BJ (cell line): ENCODE data around the gene HS3ST3A1. TPM values are rescaled to one million over a fixed set of nuclear protein-coding genes. Genes with fewer than 3 reads are reported as not detected.

Source experiments
- CTCF ChIA-PET: fragments of 350-600 bp; formaldehyde crosslinking; extraction: SDS; loops from one replicate; lab custom pipeline; 2021; ENCODE audit warnings: antibody characterized with exemption, inconsistent platforms; lab: Yijun Ruan, JAX
- POLR2A ChIA-PET: fragments of 300-600 bp; sonication (Branson Sonifier 250); formaldehyde crosslinking; extraction: SDS; loops from one replicate; lab custom pipeline; 2021; ENCODE audit warnings: antibody characterized with exemption; lab: Charles Lee
- DNase-seq: peaks from one replicate; pipeline ENCODE4 v3.0.0-alpha.2; 2011; ENCODE audit warnings: low read depth
- H3K27me3 ChIP-seq: 2 replicates; pipeline ENCODE4 v1.6.0; 2011; ENCODE audit warnings: low read length; ENCODE audit not compliant: control insufficient read depth, insufficient read depth
- H3K36me3 ChIP-seq: 2 replicates; pipeline ENCODE4 v1.5.1; 2011; ENCODE audit warnings: low read length; ENCODE audit not compliant: control insufficient read depth, insufficient read depth
- H3K4me3 ChIP-seq: 2 replicates; pipeline ENCODE4 v1.5.1; 2011; ENCODE audit warnings: low read depth, mild to moderate bottlenecking, control low read depth, low read length
- polyA plus RNA-seq: library from polyadenylated mRNA; depleted of rRNA; stranded (reverse); fragments of >200 nt; gene quantifications from 2 replicates; pipeline ENCODE4 v1.2.3, GENCODE V29; 2011
- small RNA-seq: library from RNA; depleted of rRNA; stranded (forward); fragments of <200 nt; gene quantifications from one replicate; pipeline ENCODE3, GENCODE V24; 2012; ENCODE audit warnings: low replicate concordance, low read depth; ENCODE audit not compliant: insufficient read length
- TF ChIP-seq, protein P1 (sequence below): IDR thresholded peaks from 2 replicates; pipeline ENCODE4 v1.5.1; 2011; ENCODE audit warnings: low read depth, mild to moderate bottlenecking, control low read depth, inconsistent platforms, low read length, moderate library complexity; ENCODE audit not compliant: insufficient read depth

The HS3ST3A1 gene
- polyA plus RNA-seq, 1 experiment, result 7.5 TPM

DNA sequence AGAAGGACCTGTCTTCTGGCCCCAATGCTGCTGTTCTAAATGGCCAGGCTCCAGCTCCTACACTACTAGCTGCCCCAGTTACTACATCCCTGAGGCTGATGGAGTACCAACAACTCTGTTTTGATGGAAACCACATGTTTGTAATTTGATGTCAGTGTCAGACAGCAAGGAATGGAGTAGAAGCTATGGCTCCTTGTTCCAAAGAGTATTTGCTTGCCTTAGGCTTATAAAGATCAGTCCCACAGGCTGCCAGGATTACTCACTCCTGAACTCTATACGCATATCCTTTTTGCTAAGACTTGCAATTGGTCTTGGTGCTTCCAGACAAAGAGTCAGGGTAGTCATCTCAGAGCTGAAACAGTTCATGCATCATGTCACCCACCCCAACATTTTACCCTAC, 139.6 kb downstream of the HS3ST3A1 start:
- TF ChIP-seq, protein P1, sequence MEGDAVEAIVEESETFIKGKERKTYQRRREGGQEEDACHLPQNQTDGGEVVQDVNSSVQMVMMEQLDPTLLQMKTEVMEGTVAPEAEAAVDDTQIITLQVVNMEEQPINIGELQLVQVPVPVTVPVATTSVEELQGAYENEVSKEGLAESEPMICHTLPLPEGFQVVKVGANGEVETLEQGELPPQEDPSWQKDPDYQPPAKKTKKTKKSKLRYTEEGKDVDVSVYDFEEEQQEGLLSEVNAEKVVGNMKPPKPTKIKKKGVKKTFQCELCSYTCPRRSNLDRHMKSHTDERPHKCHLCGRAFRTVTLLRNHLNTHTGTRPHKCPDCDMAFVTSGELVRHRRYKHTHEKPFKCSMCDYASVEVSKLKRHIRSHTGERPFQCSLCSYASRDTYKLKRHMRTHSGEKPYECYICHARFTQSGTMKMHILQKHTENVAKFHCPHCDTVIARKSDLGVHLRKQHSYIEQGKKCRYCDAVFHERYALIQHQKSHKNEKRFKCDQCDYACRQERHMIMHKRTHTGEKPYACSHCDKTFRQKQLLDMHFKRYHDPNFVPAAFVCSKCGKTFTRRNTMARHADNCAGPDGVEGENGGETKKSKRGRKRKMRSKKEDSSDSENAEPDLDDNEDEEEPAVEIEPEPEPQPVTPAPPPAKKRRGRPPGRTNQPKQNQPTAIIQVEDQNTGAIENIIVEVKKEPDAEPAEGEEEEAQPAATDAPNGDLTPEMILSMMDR, result no peak
- ChIA-PET POLR2A (no interaction called here), CTCF (interaction anchor here (1.4 kb wide), 1 partner anchor 14 kb away, joined by 3 read pairs; no protein-coding TSS in a partner anchor)
- DNase-seq, result peak; percentile 40
- no peaks in the 10 kb centered on the region for H3K36me3 ChIP-seq
- H3K27me3 ChIP-seq, result no peaks in the 10 kb centered on the region
- no peak overlapping the region for H3K4me3 ChIP-seq

- POLR2A ChIA-PET, result no interaction called here
- TF ChIP-seq, protein P1, result no peak
- Histone ChIP-seq H3K4me3 (no peak overlapping the region), H3K36me3 (no peaks in the 10 kb centered on the region), H3K27me3 (no peaks in the 10 kb centered on the region)
- CTCF ChIA-PET, result no interaction called here
- DNase-seq, result no peak
Observed at GRCh38 chr17:13460261-13461000, 141.3 kb downstream of the HS3ST3A1 start.

DNA sequence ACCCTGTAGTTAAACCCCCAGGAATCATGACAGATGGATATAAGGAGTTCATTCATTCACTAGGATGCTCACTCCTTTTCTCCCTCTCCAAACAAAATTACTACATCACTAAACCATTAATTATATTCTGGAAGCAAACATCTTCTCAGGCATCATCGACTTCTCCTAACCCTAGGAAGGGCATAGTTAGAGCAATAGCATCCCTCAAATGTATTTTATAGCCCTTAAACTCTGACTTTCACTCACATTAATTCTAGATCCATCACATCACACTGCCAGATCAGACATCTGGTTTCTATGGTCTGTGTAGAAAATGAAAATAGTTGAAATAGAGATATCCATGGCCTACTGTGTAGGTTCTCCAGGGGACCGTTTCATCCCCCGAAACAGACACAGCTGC, 143.9 kb downstream of the HS3ST3A1 start:
- DNase-seq, result no peak
- Histone ChIP-seq H3K27me3 (no peaks in the 10 kb centered on the region), H3K36me3 (no peaks in the 10 kb centered on the region), H3K4me3 (no peak overlapping the region)
- TF ChIP-seq, protein P1, result no peak
- POLR2A ChIA-PET, result no interaction called here
- CTCF ChIA-PET, result interaction anchor here (1.6 kb wide), 1 partner anchor 18 kb away, joined by 5 read pairs; no protein-coding TSS in a partner anchor

Small RNA genes lying within 50 kb of the gene (small RNA-seq; reads per million reads assigned to genes)
- not detected for gene MIR548H3
